ENCODE results near the gene TRAIP. TPM values are rescaled to one million over a fixed set of nuclear protein-coding genes. Genes with fewer than 3 reads are reported as not detected.
A peak's percentile ranks its signal among the peaks of the same experiment; 100 is the strongest.

TRAIP gene
- total and polyA plus RNA-seq, 2 donors (not counting 1 experiment from before 2014, with no cell fraction given) = 5.0 to 8.7 TPM

DNA sequence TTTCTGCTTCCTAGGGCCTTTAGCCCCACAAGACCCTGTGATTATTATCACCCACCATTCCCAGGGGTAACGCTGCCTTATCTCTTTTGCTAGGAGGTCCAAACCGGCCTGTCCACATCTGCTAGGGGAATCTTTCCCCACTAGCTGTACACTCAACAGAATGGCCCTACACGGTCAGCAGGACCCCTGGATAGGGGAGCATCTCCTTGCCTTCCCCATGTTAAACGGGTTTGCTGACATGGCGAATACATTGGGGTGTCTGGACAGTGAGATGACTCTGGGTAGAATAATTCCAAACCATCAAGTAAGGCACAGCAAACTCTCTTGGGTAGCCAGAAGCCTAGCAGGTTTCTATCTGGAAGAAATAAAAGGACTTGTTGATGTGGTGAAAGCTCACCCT lies 702 bp downstream of the TRAIP start:
- intact Hi-C loops (cut with micrococcal nuclease) = loop anchor here (1.0 to 2.0 kb wide), 8 partner anchors 16 to 379 kb away; partner anchors contain the start of genes AMIGO3, IP6K1, MST1R and RBM6
- Mint-ChIP-seq H3K4me1 (peaks cover 11% of the 10 kb centered on the region), H3K27ac (no peak overlapping the region), H3K4me3 (peak overlapping the region; percentile 91), H3K9me3 (ENCODE audit: insufficient read depth) (no peaks in the 10 kb centered on the region), H3K27me3 (no peaks in the 10 kb centered on the region)
- Histone ChIP-seq H4K20me1 (ENCODE audit: control insufficient read depth, insufficient read depth, low read length, poor library complexity, severe bottlenecking) (no peaks in the 10 kb centered on the region), H3K36me3 (replicated peaks in 1 of 2; ENCODE audit: control extremely low read depth in 1 of 2, control insufficient read depth in 1 of 2, extremely low read depth in 1 of 2, insufficient read depth in 2 of 2, low read length in 1 of 2) (no peaks in the 10 kb centered on the region), H3K4me2 (replicated peaks; ENCODE audit: low read depth, low read length, poor library complexity, severe bottlenecking) (peak overlapping the region; percentile 86), H2AFZ (ENCODE audit: insufficient read depth, low read depth, low read length, poor library complexity, severe bottlenecking) (peak overlapping the region; percentile 98), H3K9me3 (ENCODE audit: control extremely low read depth in 1 of 3, control insufficient read depth in 2 of 3, insufficient read depth in 1 of 3, low read length in 2 of 3) (no peaks in the 10 kb centered on the region), H3K4me1 (ENCODE audit: control insufficient read depth in 2 of 2, insufficient read depth in 2 of 2, low read length in 2 of 2) (peaks cover 10 to 15% of the 10 kb centered on the region in 2 donors), H3K4me3 (ENCODE audit: control extremely low read depth in 1 of 5, extremely low read depth in 1 of 5, insufficient read depth in 1 of 5, low read depth in 2 of 5, low read length in 4 of 5) (peak overlapping the region in 4 of 5 experiments; percentile 53 to 91 (median 72)), H3K9ac (ENCODE audit: low read length) (peak overlapping the region; percentile 74), H3K27ac (ENCODE audit: low read length in 2 of 2) (peak overlapping the region in 1 of 2 donors; percentile 59), H3K79me2 (ENCODE audit: control insufficient read depth, insufficient read depth, low read length) (peaks cover 5% of the 10 kb centered on the region), H3K27me3 (replicated peaks in 1 of 4; ENCODE audit: control extremely low read depth in 1 of 4, control insufficient read depth in 3 of 4, insufficient read depth in 4 of 4, low read length in 3 of 4) (peaks cover 0 to 1% (median 0%) of the 10 kb centered on the region in 4 experiments)
- POLR2A ChIA-PET = no interaction called here
- CTCF ChIA-PET = interaction anchor here (2.5 kb wide), 1 partner anchor 16 kb away, joined by 18 read pairs; no protein-coding TSS in a partner anchor
- no peak for TF ChIP-seq CTCF (IDR thresholded peaks at IDR 0.05)
- no peak for ATAC-seq (ENCODE audit: low read depth)
- no peak for DNase-seq
- WGBS (ENCODE audit: insufficient coverage) = 74% methylated on average over 2 of the region's 5 CpGs

DNA sequence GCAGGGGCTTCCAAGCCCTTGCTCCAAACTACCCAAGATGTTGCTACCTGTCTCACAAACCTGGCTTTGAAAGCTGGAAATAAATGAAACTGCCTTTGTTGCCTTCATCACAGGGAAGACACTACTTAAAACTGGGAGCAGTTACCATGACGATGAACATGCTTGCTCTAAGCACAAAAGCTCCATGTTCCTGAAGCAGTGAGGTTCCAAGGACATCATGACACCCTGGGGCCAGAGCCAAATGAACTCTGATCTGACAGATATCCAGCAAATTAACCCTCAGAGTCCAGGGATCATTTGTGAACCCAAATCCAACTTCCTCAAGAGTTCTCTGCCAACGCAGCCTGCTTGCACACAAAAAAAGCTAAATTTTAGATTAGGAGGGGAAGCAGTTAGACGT lies 10.7 kb downstream of the TRAIP start:
- POLR2A ChIA-PET = no interaction called here

More for the DNA sequence above, 10.7 kb downstream of the TRAIP start:
- TF ChIP-seq CTCF (IDR thresholded peaks at IDR 0.05) (no peak), EZH2 (IDR thresholded peaks at IDR 0.05; ENCODE audit: borderline replicate concordance, insufficient read depth, low read depth, low read length, poor library complexity, severe bottlenecking) (no peak)
- Mint-ChIP-seq H3K27ac (no peak overlapping the region), H3K27me3 (no peaks in the 10 kb centered on the region), H3K4me1 (no peaks in the 10 kb centered on the region), H3K4me3 (no peak overlapping the region), H3K9me3 (ENCODE audit: insufficient read depth) (no peaks in the 10 kb centered on the region)
- Histone ChIP-seq H4K20me1 (ENCODE audit: control insufficient read depth, insufficient read depth, low read length, poor library complexity, severe bottlenecking) (no peaks in the 10 kb centered on the region), H3K27me3 (replicated peaks in 1 of 4; ENCODE audit: control extremely low read depth in 1 of 4, control insufficient read depth in 3 of 4, insufficient read depth in 4 of 4, low read length in 3 of 4) (no peaks in the 10 kb centered on the region), H3K9me3 (ENCODE audit: control extremely low read depth in 1 of 3, control insufficient read depth in 2 of 3, insufficient read depth in 1 of 3, low read length in 2 of 3) (no peaks in the 10 kb centered on the region), H3K36me3 (replicated peaks in 1 of 2; ENCODE audit: control extremely low read depth in 1 of 2, control insufficient read depth in 1 of 2, extremely low read depth in 1 of 2, insufficient read depth in 2 of 2, low read length in 1 of 2) (peaks cover 0 to 8% of the 10 kb centered on the region in 2 experiments), H3K4me3 (ENCODE audit: control extremely low read depth in 1 of 5, extremely low read depth in 1 of 5, insufficient read depth in 1 of 5, low read depth in 2 of 5, low read length in 4 of 5) (no peak overlapping the region), H2AFZ (ENCODE audit: insufficient read depth, low read depth, low read length, poor library complexity, severe bottlenecking) (no peak overlapping the region), H3K79me2 (ENCODE audit: control insufficient read depth, insufficient read depth, low read length) (peaks cover 4% of the 10 kb centered on the region), H3K9ac (ENCODE audit: low read length) (no peak overlapping the region), H3K4me1 (ENCODE audit: control insufficient read depth in 2 of 2, insufficient read depth in 2 of 2, low read length in 2 of 2) (no peaks in the 10 kb centered on the region), H3K27ac (ENCODE audit: low read length in 2 of 2) (no peak overlapping the region), H3K4me2 (replicated peaks; ENCODE audit: low read depth, low read length, poor library complexity, severe bottlenecking) (no peak overlapping the region)
- no peak for ATAC-seq (ENCODE audit: low read depth)
- intact Hi-C loops (cut with micrococcal nuclease) = no loop called here
- CTCF ChIA-PET = interaction anchor here (0.8 to 17.8 kb wide), 3 partner anchors 23 to 60 kb away, joined by 3 to 547 read pairs (median 3); partner anchors contain the start of genes CDHR4 and INKA1
- no peak for DNase-seq
- 100% methylated on average over 1 of the region's 3 CpGs for WGBS (ENCODE audit: insufficient coverage)
